ENCODE results near the gene C1QB. TPM values are rescaled to one million over a fixed set of nuclear protein-coding genes. Genes with fewer than 3 reads are reported as not detected.

Gene C1QB
- total and polyA plus RNA-seq, 4 donors, result 93.9 to 335 (median 143) TPM

DNA sequence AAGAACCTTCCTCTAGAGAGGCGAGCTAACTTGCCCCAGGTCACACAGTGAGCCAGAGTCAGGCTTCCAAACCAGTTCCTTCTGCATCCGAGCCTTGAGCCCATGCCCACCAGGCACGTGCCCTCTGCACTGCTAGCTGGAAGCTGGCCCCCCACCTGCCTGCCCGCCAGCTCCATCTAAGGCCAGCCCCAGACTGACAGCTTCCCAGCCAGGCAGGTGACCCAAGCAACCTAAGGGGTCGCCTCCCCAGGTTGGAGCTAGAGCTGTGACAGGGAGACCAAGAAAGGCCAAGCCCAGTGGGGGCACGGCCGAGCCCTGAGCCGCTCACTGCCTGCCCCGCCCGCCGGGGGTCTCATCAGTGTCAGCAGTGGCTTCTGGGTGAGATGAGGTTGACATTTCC is 36.5 kb upstream of the C1QB start (continued):
- TF ChIP-seq, protein P1, sequence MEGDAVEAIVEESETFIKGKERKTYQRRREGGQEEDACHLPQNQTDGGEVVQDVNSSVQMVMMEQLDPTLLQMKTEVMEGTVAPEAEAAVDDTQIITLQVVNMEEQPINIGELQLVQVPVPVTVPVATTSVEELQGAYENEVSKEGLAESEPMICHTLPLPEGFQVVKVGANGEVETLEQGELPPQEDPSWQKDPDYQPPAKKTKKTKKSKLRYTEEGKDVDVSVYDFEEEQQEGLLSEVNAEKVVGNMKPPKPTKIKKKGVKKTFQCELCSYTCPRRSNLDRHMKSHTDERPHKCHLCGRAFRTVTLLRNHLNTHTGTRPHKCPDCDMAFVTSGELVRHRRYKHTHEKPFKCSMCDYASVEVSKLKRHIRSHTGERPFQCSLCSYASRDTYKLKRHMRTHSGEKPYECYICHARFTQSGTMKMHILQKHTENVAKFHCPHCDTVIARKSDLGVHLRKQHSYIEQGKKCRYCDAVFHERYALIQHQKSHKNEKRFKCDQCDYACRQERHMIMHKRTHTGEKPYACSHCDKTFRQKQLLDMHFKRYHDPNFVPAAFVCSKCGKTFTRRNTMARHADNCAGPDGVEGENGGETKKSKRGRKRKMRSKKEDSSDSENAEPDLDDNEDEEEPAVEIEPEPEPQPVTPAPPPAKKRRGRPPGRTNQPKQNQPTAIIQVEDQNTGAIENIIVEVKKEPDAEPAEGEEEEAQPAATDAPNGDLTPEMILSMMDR (IDR thresholded peaks at IDR 0.05; ENCODE audit: low read depth, low read length, missing input control), result no peak
- TF ChIP-seq NR2F2 (IDR thresholded peaks at IDR 0.05), result no peak
- no peak for TF ChIP-seq YY1 (IDR thresholded peaks at IDR 0.05)
- TF ChIP-seq FOXA2 (IDR thresholded peaks at IDR 0.05), result no peak
- no peak for TF ChIP-seq TAF1 (conservative IDR thresholded peaks at IDR 0.05)
- TF ChIP-seq HNF4G (IDR thresholded peaks at IDR 0.05), result no peak

DNA sequence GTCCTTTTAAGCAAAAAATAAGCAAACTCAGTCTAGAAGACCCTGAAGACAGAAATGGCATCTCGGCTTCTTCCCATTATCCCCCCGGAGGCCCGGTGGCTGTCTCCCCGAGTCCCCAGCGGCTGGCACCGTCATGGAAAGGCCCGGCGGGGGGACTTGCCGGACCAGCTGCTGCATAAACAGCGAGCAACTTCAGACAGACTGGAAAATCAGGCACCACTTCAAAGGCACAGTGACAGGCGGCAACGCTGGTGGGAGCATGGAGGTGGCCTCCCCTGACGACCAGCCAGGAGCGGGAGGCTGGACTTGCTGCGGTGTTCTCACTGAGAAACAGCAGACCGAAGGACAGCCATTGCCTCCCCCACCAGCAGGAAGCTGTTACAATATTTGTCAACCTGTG is 35.0 kb upstream of the C1QB start:
- no peak overlapping the region for H3K4me3 ChIP-seq (ENCODE audit: low read depth in 1 of 3, low read length in 3 of 3)
- TF ChIP-seq FOXA1 (IDR thresholded peaks at IDR 0.05) (no peak), GABPA (IDR thresholded peaks at IDR 0.05 in 1 of 2, conservative IDR thresholded peaks at IDR 0.05 in 1 of 2) (no peak), YY1 (IDR thresholded peaks at IDR 0.05) (no peak), HNF4A (conservative IDR thresholded peaks at IDR 0.05) (no peak), REST (IDR thresholded peaks at IDR 0.05) (no peak)
- TF ChIP-seq, protein P2, sequence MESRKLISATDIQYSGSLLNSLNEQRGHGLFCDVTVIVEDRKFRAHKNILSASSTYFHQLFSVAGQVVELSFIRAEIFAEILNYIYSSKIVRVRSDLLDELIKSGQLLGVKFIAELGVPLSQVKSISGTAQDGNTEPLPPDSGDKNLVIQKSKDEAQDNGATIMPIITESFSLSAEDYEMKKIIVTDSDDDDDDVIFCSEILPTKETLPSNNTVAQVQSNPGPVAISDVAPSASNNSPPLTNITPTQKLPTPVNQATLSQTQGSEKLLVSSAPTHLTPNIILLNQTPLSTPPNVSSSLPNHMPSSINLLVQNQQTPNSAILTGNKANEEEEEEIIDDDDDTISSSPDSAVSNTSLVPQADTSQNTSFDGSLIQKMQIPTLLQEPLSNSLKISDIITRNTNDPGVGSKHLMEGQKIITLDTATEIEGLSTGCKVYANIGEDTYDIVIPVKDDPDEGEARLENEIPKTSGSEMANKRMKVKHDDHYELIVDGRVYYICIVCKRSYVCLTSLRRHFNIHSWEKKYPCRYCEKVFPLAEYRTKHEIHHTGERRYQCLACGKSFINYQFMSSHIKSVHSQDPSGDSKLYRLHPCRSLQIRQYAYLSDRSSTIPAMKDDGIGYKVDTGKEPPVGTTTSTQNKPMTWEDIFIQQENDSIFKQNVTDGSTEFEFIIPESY (IDR thresholded peaks at IDR 0.05), result no peak
- TF ChIP-seq, protein P1 (IDR thresholded peaks at IDR 0.05; ENCODE audit: low read depth, low read length, missing input control), result no peak
- no peak overlapping the region for H3K9ac ChIP-seq (ENCODE audit: low read depth in 1 of 2, low read length in 2 of 2)
- H3K4me1 ChIP-seq (ENCODE audit: control insufficient read depth in 4 of 4, insufficient read depth in 4 of 4, low read length in 3 of 4), result no peaks in the 10 kb centered on the region
- no peak overlapping the region for H3K27ac ChIP-seq (ENCODE audit: low read depth in 1 of 2, low read length in 2 of 2)
- H3K9me3 ChIP-seq (ENCODE audit: control insufficient read depth in 4 of 4, low read length in 3 of 4), result no peaks in the 10 kb centered on the region
- 38% methylated on average over 16 of the region's 16 CpGs for WGBS
- no peaks in the 10 kb centered on the region for H3K36me3 ChIP-seq (ENCODE audit: control insufficient read depth in 4 of 4, insufficient read depth in 3 of 4, low read depth in 1 of 4, low read length in 3 of 4)
- H3K27me3 ChIP-seq (ENCODE audit: control insufficient read depth in 4 of 4, insufficient read depth in 4 of 4, low read length in 3 of 4), result peaks cover 0 to 8% (median 4%) of the 10 kb centered on the region in 4 donors
- DNase-seq (ENCODE audit: low spot score), result no peak

Data from liver (tissue), 9 donors.